Calu3 (cell line): Measurements from ENCODE around the gene CSMD2. TPM values are rescaled to one million over a fixed set of nuclear protein-coding genes. Genes with fewer than 3 reads are reported as not detected.

Experiments used
- BruUV-seq: library from RNA; stranded (reverse); fragments of 400-500 nt; replicated peaks from 2 replicates; lab custom pipeline; 2021; lab: Mats Ljungman, UMichigan
- CTCF ChIA-PET: fragments of 300-600 bp; sonication (Branson Sonifier 250); formaldehyde crosslinking; loops from one replicate; lab custom pipeline; 2022; ENCODE audit warnings: antibody characterized with exemption; lab: Charles Lee
- DNase-seq: peaks from one replicate; pipeline ENCODE4 v3.0.0; 2022
- H3K27ac Mint-ChIP-seq: one replicate; pipeline ENCODE4 v1.8.0; 2022; ENCODE audit warnings: mixed read lengths; ENCODE audit not compliant: unreplicated experiment
- H3K27me3 Mint-ChIP-seq: one replicate; pipeline ENCODE4 v1.8.0; 2022; ENCODE audit warnings: mixed read lengths; ENCODE audit not compliant: unreplicated experiment
- H3K36me3 Mint-ChIP-seq: one replicate; pipeline ENCODE4 v1.8.0; 2022; ENCODE audit warnings: mild to moderate bottlenecking, moderate library complexity, mixed read lengths; ENCODE audit not compliant: insufficient read depth, unreplicated experiment
- H3K4me1 Mint-ChIP-seq: one replicate; pipeline ENCODE4 v1.8.0; 2022; ENCODE audit warnings: mild to moderate bottlenecking, low read depth, mixed read lengths; ENCODE audit not compliant: unreplicated experiment
- H3K4me3 Mint-ChIP-seq: one replicate; pipeline ENCODE4 v1.8.0; 2022; ENCODE audit warnings: mild to moderate bottlenecking, low read depth, moderate library complexity, mixed read lengths; ENCODE audit not compliant: unreplicated experiment
- H3K9me3 Mint-ChIP-seq: one replicate; pipeline ENCODE4 v1.8.0; 2022; ENCODE audit warnings: low read depth, mixed read lengths; ENCODE audit not compliant: unreplicated experiment
- CTCF ChIP-seq: fragments of 200-600 bp; IDR thresholded peaks from one replicate; pipeline ENCODE4 v1.8.0; 2022; ENCODE audit warnings: antibody characterized with exemption; ENCODE audit not compliant: unreplicated experiment
- intact Hi-C: fragments of 100-400 bp; cut with micrococcal nuclease; formaldehyde crosslinking; loops from one replicate; pipeline ENCODE4 v1.10.0; 2022; ENCODE audit not compliant: unreplicated experiment
- total RNA-seq: library from RNA; stranded (reverse); gene quantifications from 2 replicates; pipeline ENCODE4 v1.2.3, GENCODE V29; 2022

CSMD2 gene
- total RNA-seq, 1 experiment from 2014 or later, result not detected

DNA sequence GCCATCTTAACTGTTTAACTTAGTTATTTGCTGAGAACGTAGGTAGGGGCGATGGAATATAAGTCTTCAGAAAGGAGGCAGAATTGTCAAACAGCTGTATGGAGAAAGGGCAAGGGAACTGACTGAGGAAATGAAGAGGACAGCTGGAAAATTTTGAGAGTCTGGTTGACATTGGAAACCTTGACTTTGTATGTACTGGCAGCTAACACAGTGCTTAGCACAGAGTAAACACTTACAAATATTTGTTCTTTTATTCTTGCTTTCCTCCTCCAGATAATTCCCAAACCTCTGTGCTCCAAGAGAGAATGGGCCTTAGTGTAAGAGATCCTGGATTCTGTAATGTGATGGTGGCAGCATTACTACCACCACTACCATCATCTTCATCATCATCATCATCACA lies 601.3 kb downstream of the CSMD2 start:
- Mint-ChIP-seq H3K9me3 (no peaks in the 10 kb centered on the region), H3K27me3 (peaks cover 60% of the 10 kb centered on the region), H3K27ac (no peak overlapping the region), H3K36me3 (no peaks in the 10 kb centered on the region), H3K4me3 (no peak overlapping the region), H3K4me1 (no peaks in the 10 kb centered on the region)
- no peak for DNase-seq
- no peak for TF ChIP-seq CTCF
- CTCF ChIA-PET, result no interaction called here
- BruUV-seq, result no TSS peak
- intact Hi-C loops, result no loop called here

DNA sequence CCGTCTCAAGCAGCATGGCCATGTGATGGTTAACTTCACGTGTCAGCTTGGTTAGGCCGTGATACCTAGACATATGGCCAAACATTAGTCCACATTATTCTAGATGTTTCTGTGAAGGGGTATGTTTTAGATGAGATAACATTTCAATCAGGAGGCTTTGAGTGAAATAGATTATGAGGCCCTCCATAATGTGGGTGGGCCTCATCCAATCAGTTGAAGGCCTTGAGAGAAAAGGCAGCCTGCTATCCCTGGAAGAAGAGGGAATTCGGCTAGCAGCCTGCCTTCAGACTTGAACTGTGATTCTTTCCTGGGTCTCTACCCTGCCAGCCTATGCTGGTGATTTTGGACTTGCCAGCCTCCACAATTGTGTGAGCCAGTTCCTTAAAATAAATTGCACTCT lies 602.5 kb downstream of the CSMD2 start:
- Mint-ChIP-seq H3K27me3 (peaks cover 71% of the 10 kb centered on the region), H3K27ac (no peak overlapping the region), H3K9me3 (no peaks in the 10 kb centered on the region), H3K4me3 (no peak overlapping the region), H3K4me1 (no peaks in the 10 kb centered on the region), H3K36me3 (no peaks in the 10 kb centered on the region)
- intact Hi-C loops, result no loop called here
- no TSS peak for BruUV-seq
- TF ChIP-seq CTCF, result no peak
- CTCF ChIA-PET, result no interaction called here
- no peak for DNase-seq

DNA sequence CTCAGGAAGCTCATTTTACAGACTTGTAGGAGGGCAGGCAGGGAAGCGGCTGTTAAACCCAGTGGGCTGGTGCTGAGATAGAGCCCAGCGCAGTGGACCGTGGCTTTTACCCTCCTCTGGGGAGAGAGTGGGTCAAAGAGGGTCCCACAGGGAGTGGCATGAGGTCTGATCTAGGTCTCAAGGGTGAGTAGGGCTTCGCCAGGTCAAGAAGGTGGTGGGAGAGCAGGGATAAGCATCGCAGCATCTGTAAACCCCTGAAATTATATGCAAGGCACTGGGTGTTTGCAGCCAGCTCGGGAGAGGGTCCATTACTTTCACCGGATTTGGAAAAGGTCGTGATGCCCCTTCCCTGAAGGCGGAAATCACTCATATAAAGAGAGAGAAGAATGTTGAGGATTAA lies 603.5 kb downstream of the CSMD2 start:
- Mint-ChIP-seq H3K4me3 (no peak overlapping the region), H3K27ac (no peak overlapping the region), H3K4me1 (no peaks in the 10 kb centered on the region), H3K36me3 (no peaks in the 10 kb centered on the region), H3K9me3 (no peaks in the 10 kb centered on the region), H3K27me3 (peaks cover 79% of the 10 kb centered on the region)
- BruUV-seq, result no TSS peak
- CTCF ChIA-PET, result no interaction called here
- DNase-seq, result no peak
- no peak for TF ChIP-seq CTCF
- intact Hi-C loops, result no loop called here

DNA sequence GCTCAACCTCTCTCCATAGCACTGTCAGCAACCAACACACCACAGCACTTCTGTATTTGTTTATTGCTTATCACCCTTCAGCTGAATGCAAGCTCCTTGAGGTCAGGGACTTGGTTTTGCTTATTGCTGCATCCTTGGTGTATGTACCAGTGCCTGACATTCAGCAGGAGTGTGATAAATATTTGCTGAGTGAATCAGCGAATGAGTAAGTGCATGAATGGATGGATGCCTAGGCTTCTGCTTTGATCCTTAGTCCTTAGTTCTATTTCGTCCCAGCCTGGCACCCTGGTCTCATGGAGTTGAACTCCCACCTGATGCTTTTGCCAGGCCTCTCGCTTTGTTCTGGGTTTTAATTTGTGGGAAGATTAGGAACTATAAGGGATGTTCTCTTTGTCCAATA lies 604.4 kb downstream of the CSMD2 start:
- no peak for DNase-seq
- intact Hi-C loops, result no loop called here

More for the DNA sequence above, 604.4 kb downstream of the CSMD2 start:
- Mint-ChIP-seq H3K27ac (no peak overlapping the region), H3K27me3 (peaks cover 73% of the 10 kb centered on the region), H3K4me1 (no peaks in the 10 kb centered on the region), H3K36me3 (no peaks in the 10 kb centered on the region), H3K4me3 (no peak overlapping the region), H3K9me3 (no peaks in the 10 kb centered on the region)
- TF ChIP-seq CTCF, result no peak
- no TSS peak for BruUV-seq
- CTCF ChIA-PET, result no interaction called here
